GM12892 (cell line): ENCODE results near the gene CNDP1.

Experiments
- POLR2A ChIP-seq: IDR thresholded peaks from 2 replicates; pipeline ENCODE4 v1.6.1; 2011; ENCODE audit warnings: low read depth, low read length, control low read depth
- POLR2AphosphoS5 ChIP-seq: IDR thresholded peaks from 2 replicates; pipeline ENCODE4 v1.6.1; 2011; ENCODE audit warnings: low read depth, low read length, control low read depth
- TAF1 ChIP-seq: IDR thresholded peaks from 2 replicates; pipeline ENCODE4 v1.6.1; 2011; ENCODE audit warnings: low read depth, mild to moderate bottlenecking, control low read depth, low read length, borderline replicate concordance

- TF ChIP-seq POLR2A (no peak), POLR2AphosphoS5 (no peak), TAF1 (no peak)
Observed at GRCh38 chr18:74503137-74503536, 31.2 kb upstream of the CNDP1 start.
